GM21360 (cell line): ENCODE data around the gene C17orf50.

Source experiments
- ATAC-seq: cut with Tn5 transposase; IDR thresholded peaks from one replicate; pipeline ENCODE4 v1.9.1; 2021; ENCODE audit warnings: mild to moderate bottlenecking, moderate library complexity; ENCODE audit not compliant: unreplicated experiment

The C17orf50 gene

GRCh38 chr17:35733366-35733765 lies 27.3 kb upstream of the C17orf50 start:
- no peak for ATAC-seq

GRCh38 chr17:35734396-35734795 lies 26.3 kb upstream of the C17orf50 start:
- no peak for ATAC-seq

DNA sequence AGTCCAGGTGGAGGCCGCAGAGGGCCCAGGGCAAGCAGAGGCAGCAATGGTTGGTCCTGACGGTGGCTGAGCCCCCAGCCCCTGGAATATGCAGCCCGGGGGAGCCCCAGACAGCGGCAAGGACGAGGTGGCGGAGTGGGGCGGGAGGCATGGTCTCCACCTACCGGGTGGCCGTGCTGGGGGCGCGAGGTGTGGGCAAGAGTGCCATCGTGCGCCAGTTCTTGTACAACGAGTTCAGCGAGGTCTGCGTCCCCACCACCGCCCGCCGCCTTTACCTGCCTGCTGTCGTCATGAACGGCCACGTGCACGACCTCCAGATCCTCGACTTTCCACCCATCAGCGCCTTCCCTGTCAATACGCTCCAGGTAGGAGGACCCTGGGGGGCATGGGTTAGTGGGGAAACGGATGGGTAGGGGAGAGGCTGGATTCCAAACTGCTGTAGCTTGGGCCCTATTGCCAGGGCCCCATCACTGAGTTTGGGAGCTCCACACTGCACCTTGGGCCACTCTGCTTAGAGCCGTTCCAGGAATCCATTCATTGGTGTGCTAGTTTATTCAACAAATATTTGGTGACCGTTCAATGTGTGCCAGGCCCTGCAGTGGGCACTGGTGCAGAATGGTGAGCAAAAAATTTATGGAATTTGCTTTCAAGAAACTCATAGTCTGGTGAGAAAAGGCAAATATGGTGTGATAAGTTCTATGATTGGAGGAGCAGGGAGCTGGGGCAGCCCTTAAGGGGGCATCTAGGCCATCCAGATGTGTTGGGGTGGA lies 25.5 kb upstream of the C17orf50 start:
- ATAC-seq, result no peak

GRCh38 chr17:35736236-35736635 lies 24.5 kb upstream of the C17orf50 start:
- ATAC-seq, result no peak

- ATAC-seq, result no peak
Observed at GRCh38 chr17:35738519-35739133, 22.1 kb upstream of the C17orf50 start.

DNA sequence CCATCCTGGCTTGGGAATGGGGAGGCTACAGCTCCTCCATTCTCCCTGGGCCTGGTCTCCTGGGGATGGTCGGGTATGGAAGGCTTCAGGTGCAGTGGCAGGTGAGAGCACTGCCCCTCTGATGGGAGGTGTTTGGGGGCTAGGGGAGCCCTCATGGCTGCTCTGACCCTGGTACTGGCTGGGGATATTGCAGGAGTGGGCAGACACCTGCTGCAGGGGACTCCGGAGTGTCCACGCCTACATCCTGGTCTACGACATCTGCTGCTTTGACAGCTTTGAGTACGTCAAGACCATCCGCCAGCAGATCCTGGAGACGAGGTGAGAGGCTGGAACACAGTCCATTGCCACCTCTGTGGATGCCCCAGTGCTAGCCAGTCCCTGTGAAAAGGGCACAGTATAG lies 20.5 kb upstream of the C17orf50 start:
- no peak for ATAC-seq

GRCh38 chr17:35740997-35741931 lies 19.4 kb upstream of the C17orf50 start:
- no peak for ATAC-seq

- ATAC-seq, result no peak
Observed at GRCh38 chr17:35742496-35742895, 18.2 kb upstream of the C17orf50 start.

GRCh38 chr17:35742896-35743477 lies 17.7 kb upstream of the C17orf50 start:
- no peak for ATAC-seq

- ATAC-seq, result no peak
Observed at GRCh38 chr17:35743626-35744328, 16.9 kb upstream of the C17orf50 start.

GRCh38 chr17:35744830-35745229 lies 15.9 kb upstream of the C17orf50 start:
- ATAC-seq, result no peak

GRCh38 chr17:35745246-35745645 lies 15.4 kb upstream of the C17orf50 start:
- no peak for ATAC-seq

DNA sequence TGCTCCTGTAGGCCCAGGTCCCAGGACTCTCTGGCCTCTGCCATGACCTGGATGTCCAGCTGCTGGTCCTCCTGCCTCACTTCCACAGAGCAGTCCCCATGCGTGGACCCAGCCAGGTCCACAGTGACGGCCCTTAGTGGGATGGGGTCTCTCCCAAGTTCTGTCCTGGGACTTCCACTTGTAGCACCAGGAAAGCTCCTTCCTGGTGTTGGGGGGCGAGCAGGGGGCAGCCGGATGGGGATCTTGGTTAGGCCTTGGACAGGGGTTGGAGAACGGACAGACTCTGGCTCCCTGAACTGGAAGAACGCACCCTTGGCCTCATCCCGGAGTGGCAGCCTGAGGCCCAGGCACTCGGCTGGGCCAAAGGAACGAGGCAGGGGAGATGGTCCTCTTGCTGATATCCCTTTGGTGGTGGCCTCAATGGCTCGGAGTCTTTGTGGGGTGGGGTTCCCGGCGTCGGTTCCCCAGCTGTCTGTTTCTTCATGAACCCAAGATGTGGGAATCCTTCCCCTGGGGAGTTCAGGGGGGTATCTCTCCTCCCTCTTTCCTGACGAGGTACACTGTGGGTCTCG lies 14.9 kb upstream of the C17orf50 start:
- no peak for ATAC-seq

- ATAC-seq, result no peak
Observed at GRCh38 chr17:35747540-35748017, 13.1 kb upstream of the C17orf50 start.

DNA sequence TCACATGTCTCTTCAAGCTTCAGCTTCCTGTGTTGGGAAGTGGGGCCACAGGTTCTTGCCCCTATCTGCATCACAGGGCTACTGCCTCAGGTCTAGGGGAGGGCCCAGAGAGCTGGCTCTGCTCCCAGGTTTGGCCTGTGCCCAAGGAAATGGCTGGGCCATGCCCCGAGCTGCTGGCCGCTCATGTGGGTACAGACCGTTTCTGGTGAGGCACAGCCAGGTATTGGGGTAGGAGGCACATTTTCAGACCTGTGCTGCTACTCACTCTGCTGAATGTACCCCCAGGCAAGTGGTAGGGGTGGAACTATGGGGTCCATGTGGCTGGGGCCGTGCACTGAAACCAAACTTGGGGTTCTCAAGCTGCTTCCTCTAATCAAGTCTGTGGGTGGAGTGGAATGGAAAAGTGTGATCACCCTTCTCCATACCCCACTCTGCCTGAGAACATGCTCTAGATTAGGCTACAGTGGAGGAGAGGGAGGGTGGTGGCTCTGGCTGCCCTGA lies 12.3 kb upstream of the C17orf50 start:
- no peak for ATAC-seq

GRCh38 chr17:35748979-35749378 lies 11.7 kb upstream of the C17orf50 start:
- no peak for ATAC-seq

DNA sequence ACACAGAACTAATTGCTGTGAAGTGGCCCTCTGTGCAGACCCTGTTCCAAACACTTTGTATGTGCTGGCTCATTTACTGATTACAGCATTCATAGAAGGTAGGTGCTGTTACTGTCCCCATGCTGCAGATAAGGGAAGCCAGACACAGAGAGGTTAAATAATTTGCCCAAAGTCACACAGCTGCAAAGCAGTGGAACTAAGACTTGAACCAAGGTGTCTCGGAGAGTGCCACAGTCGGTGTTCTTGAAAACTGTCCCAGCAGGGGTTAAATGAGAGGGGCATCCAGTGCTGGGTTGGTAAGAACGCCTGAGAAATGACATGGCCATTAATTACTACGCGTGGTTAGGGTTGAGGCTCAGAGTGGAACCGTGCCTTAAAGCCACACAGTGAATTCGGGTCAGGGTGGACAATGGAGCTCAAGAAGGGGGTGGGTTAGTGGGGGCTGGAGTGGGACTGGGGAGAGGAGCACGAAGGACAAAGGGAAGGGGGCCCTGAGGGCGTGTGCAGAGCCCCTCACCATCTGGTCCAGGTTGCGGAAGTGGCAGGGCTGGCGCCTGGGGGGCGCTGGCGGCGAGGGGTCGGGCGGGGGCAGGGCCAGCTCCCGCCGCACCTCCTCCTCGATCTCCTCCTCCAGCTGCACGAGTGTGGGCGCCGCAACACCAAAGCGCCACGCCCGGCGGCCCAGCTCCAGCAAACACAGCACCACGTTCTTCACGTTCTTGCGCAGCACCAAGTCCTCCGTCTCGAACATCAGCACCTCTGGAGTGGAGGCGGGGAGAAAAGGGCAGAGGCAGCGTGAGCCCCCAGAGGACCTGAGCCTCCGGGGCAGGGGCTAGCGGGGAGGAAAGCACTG lies 10.9 kb upstream of the C17orf50 start:
- ATAC-seq, result no peak

- ATAC-seq, result no peak
Observed at GRCh38 chr17:35750526-35751395, 9.9 kb upstream of the C17orf50 start.
